ENCODE data around the gene SCART1.
"Not testable (repeated sequence)": the region's sequence is repeated elsewhere in the genome, so short reads cannot be mapped to it uniquely, and the experiment has no call there.

The SCART1 gene

DNA sequence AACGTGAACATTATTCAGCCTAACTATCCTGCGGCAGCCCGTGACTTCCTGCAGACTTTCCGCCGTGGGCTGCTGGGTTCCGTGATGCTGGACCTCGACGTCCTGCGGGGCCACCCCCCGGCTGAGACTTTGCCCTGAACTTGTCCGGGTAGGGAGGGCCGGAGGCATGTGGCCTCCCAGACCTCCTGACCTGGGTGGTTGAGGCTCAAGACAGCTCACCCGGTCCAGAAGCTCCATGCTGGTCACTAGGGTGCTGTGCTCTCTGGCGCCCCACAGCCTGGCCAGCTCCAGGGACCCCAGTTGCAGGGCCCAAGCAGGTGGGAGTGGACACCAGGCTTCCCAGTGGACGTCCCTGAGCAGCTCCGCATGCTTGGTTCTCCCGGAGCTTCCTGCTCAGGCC, 33.7 kb upstream of the SCART1 start:
- H3K4me3 ChIP-seq, result no peak overlapping the region
- peaks cover 14% of the 10 kb centered on the region for H3K4me1 ChIP-seq
- H3K27ac ChIP-seq, result no peak overlapping the region
- H3K4me2 ChIP-seq, result no peak overlapping the region
- H3K9ac ChIP-seq, result no peak overlapping the region
- TF ChIP-seq Cebpa-rat (IDR thresholded peaks at IDR 0.05), result no peak
- H4K20me1 ChIP-seq, result peaks cover 58% of the 10 kb centered on the region
- H3K9me3 ChIP-seq, result peaks cover 12% of the 10 kb centered on the region
- peaks cover 46% of the 10 kb centered on the region for H3K36me3 ChIP-seq
- peaks cover 34% of the 10 kb centered on the region for H3K27me3 ChIP-seq

DNA sequence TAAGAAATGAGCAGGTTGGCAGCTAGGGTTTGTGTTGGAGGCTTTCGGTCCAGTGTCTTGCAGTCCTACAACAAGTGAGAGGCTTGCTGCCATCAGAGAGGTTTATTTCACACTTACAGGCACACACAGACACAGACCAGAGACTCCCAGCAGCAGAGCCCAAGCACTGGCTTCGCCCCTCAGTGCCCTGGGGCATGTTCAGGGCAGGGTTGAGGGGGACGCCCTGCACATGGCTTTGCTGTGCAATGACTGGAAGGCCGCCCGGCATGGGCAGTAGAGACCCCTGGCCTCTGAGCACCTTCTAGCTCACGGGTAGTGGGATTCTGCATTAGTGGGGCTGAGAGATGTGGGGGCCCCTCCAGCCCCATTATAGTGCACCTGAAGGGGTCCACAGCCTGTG, 33.2 kb upstream of the SCART1 start:
- H3K4me3 ChIP-seq, result no peak overlapping the region
- H3K9ac ChIP-seq, result no peak overlapping the region
- no peak overlapping the region for H3K4me2 ChIP-seq
- H4K20me1 ChIP-seq, result peaks cover 58% of the 10 kb centered on the region
- H3K4me1 ChIP-seq, result peaks cover 14% of the 10 kb centered on the region
- peaks cover 38% of the 10 kb centered on the region for H3K27me3 ChIP-seq
- TF ChIP-seq Cebpa-rat (IDR thresholded peaks at IDR 0.05), result no peak
- peaks cover 40% of the 10 kb centered on the region for H3K36me3 ChIP-seq
- no peak overlapping the region for H3K27ac ChIP-seq
- peaks cover 6% of the 10 kb centered on the region for H3K9me3 ChIP-seq

DNA sequence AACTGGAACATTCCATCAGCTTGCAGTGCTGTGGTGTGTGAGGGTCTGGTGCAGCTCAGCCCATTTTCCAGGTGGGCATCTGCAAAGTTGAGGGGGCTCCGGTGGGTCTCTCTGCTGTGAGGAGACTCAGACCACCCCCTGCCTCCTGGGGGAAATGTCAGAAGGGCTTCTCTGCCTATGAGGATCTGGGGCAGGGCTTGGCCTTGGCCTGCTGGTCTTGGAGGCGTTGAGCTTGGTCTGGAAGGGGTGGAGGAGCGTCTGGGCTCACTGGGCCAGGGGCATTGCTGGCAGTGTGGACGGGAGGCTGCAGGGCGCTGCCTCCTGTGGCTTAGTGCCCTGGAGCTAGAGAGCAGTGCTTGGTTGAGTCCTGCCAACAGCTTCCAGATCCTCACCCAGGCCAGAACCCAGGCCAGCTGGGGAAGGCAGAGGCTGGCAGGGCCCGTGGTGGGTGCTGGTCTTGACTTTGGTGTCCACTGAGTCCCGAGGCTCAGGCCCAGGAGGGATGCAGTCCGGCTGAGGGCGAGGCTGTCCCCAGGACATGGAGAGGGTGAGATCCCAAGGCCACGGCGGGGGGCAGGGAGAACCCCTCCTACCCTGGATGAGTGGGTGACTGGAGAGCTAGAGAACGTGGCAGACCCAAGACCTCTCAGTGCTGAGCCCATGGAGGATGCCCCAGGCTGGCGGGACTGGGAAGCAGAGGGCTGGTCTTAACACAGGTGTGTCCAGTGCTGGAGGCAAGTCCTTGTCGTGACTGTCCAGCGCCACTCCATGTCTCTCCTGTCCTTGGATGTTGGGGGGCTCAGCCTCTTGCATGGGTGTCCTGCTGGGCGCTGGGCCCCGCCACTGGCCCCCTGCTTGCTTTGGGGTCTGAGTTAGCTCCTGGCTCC, 32.2 kb upstream of the SCART1 start:
- H3K27ac ChIP-seq, result no peak overlapping the region
- peaks cover 58% of the 10 kb centered on the region for H4K20me1 ChIP-seq
- H3K4me1 ChIP-seq, result peaks cover 14% of the 10 kb centered on the region
- H3K9me3 ChIP-seq, result no peaks in the 10 kb centered on the region
- TF ChIP-seq Cebpa-rat (IDR thresholded peaks at IDR 0.05), result no peak
- H3K9ac ChIP-seq, result no peak overlapping the region
- no peak overlapping the region for H3K4me2 ChIP-seq
- peaks cover 38% of the 10 kb centered on the region for H3K27me3 ChIP-seq
- no peak overlapping the region for H3K4me3 ChIP-seq
- H3K36me3 ChIP-seq, result peaks cover 34% of the 10 kb centered on the region

DNA sequence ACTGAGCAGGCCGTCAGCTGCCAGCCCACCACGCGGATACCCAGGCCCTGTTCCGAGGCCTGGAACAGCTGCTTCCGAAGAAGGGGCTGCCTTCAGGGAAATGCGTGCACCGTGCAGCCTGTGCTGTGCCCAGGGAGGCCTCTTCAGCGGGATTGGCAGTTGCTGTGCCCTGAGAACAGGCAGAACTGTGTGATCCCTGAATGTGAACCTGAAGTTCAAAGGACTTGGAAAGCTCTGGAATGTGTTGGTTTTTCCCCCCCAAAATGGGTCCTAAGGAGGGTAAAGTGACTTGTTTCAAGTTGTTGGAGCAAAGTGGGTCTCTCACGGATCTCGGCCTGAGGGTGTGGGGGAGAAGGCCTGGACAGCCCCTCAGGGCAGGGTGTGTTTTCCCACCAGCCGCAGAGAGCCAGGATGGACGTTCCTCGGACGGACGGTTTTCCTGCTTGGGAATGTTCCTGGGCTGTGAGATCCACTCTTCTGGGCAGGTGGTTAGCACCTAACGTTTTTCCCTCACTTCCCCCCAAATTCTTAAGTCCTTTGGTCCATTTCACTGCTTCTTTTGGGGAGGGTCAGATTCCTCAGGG, 31.4 kb upstream of the SCART1 start:
- Histone ChIP-seq H3K27me3 (peaks cover 38% of the 10 kb centered on the region), H3K9ac (0 out of 2 replicates have a peak overlapping the region, but pooled peaks have one; percentile 17), H3K36me3 (peaks cover 34% of the 10 kb centered on the region), H3K27ac (no peak overlapping the region), H4K20me1 (peaks cover 58% of the 10 kb centered on the region), H3K4me2 (peak overlapping the region; percentile 84), H3K4me3 (peak overlapping the region; percentile 60; the same call in 1 of the 2 replicates), H3K4me1 (peaks cover 14% of the 10 kb centered on the region), H3K9me3 (no peaks in the 10 kb centered on the region)
- no peak for TF ChIP-seq Cebpa-rat (IDR thresholded peaks at IDR 0.05)

DNA sequence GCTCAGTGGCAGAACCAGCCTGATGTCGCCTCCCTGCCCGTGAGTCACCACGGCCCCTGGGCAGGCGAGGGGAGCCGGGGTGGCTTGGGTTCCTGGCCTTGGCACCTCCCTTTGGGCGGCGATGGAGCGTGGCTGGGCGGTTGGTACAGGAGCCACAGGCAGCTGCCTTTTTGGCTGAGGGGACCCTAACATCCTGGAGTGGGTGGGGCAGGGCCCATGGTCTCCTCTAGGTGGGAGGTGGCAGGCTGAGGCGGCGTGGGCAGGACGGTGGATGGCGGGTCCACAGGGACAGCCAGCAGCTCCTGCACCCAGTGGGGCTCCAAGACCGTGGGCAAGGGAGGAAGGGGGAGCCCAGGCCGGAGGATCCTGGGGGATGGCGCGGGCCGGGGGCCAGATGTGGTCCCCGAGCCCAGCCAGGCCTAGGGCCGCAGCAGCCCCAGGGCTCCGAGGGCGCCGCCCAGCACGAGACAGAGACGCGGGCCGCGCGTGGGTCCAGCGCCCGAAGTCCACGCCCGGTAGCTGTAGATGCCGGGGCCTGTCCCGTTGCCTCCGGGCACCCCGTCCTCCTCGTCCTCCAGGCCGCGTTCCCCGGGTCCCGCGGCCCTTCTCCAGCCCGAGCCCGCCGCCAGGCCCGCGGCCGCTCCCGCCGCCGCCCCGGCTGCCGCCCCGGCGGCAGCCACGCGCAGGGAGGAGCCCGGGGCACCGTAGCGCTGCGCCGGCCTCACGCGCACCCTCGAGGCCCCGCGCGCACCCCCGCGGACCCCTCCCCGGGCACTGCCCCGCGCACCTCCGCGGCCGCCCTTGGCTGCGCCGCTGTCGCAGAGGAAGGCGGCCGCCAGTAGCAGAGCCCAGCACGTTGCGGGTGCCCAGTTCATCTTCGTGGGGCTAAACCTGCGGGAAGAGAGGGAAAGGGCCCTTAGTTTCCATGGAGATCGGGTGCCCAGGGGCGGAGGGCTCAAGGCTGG, 30.7 kb upstream of the SCART1 start:
- no peak for TF ChIP-seq Cebpa-rat (IDR thresholded peaks at IDR 0.05)
- peaks cover 56% of the 10 kb centered on the region for H4K20me1 ChIP-seq

DNA sequence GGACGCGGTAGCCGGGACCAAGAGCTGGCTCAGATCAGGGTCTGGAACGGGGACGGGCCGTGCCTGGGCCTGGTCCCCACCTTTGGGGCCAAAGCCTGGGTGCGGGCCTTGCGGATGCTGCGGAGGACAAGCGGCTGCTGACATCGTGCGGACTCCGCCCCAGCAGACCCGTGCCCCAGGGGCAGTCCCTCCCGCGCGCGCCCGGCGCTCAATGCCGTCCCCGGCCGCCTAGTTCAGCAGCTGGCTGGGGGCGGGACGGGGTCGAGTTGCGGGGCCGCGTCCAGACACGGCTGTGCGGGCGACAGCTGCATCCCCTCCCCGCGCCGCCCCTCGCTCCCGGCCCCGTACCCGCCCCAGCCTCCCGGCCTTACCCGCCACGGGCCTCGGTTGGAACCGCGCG, 29.6 kb upstream of the SCART1 start:
- not testable (repeated sequence) for H3K4me3 ChIP-seq, H3K4me2 ChIP-seq, H3K9me3 ChIP-seq, H3K9ac ChIP-seq, H3K27ac ChIP-seq
- Histone ChIP-seq H3K4me1 (peaks cover 14% of the 10 kb centered on the region), H3K36me3 (peaks cover 21% of the 10 kb centered on the region), H4K20me1 (peaks cover 46% of the 10 kb centered on the region), H3K27me3 (peaks cover 38% of the 10 kb centered on the region)

More for the DNA sequence above, 30.7 kb upstream of the SCART1 start:
- peak overlapping the region; percentile 60 for H3K4me3 ChIP-seq
- H3K9me3 ChIP-seq, result no peaks in the 10 kb centered on the region
- peak overlapping the region; percentile 17; the same call in 1 of the 2 replicates for H3K9ac ChIP-seq
- H3K4me1 ChIP-seq, result peaks cover 14% of the 10 kb centered on the region
- H3K4me2 ChIP-seq, result peak overlapping the region; percentile 84
- peaks cover 31% of the 10 kb centered on the region for H3K36me3 ChIP-seq
- H3K27ac ChIP-seq, result no peak overlapping the region
- H3K27me3 ChIP-seq, result peaks cover 38% of the 10 kb centered on the region

DNA sequence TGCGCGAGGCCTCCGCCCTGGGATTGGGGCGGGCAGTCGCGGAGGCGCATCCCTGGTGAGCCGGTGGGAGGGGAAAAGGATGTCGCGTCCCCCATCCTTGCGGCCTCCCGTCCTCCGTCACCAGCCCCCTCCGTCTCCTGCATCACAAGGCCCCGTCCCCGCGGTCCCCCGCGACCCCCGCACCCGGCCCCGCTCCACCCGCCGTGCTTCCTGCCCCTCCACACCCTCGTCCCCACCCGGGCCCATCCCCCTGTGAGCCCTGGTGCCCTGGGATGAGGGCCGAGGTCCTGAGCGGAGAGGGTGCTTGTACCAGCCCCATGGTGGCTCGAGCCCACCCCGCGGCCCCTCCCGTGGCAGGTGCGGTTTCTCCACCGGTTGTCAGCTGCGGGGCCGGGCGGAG, 29.1 kb upstream of the SCART1 start, which contains the start of gene SPRN:
Gene SPRN, minus strand, starts transcription at position 25 of the 400 bp plus-strand sequence. CDS start 944 bp downstream, outside the sequence.
- peaks cover 14% of the 10 kb centered on the region for H3K4me1 ChIP-seq
- H3K4me2 ChIP-seq, result peak within 1 kb of the TSS; percentile 84
- H3K27me3 ChIP-seq, result peaks cover 38% of the 10 kb centered on the region
- H4K20me1 ChIP-seq, result peaks cover 41% of the 10 kb centered on the region
- not testable (repeated sequence) for H3K9ac ChIP-seq, H3K27ac ChIP-seq, H3K9me3 ChIP-seq
- H3K36me3 ChIP-seq, result peaks cover 16% of the 10 kb centered on the region
- peak within 1 kb of the TSS; percentile 60 for H3K4me3 ChIP-seq

DNA sequence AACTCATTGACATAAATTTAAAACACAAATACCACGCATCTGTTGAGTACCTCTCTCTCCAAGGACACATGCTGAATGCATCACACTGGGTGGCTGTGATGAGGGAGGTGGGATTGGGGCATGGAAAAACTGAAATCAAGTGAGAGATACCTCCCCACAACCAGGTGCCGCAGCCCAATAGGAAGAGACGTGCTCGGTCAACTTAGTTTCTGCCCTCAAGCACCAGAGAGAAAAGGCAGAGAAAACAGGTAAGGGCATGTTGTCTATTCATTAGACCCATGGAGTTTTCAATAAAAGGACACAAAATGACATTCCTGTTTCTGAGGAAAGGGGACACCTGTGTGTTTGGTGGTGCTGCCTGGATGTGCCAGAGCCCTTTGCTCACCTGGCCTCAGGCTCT, 24.2 kb upstream of the SCART1 start:
- H3K27me3 ChIP-seq, H3K9me3 ChIP-seq, H3K4me2 ChIP-seq, H3K4me1 ChIP-seq, H3K4me3 ChIP-seq, H3K27ac ChIP-seq, H4K20me1 ChIP-seq, H3K36me3 ChIP-seq, H3K9ac ChIP-seq: not testable (repeated sequence)

DNA sequence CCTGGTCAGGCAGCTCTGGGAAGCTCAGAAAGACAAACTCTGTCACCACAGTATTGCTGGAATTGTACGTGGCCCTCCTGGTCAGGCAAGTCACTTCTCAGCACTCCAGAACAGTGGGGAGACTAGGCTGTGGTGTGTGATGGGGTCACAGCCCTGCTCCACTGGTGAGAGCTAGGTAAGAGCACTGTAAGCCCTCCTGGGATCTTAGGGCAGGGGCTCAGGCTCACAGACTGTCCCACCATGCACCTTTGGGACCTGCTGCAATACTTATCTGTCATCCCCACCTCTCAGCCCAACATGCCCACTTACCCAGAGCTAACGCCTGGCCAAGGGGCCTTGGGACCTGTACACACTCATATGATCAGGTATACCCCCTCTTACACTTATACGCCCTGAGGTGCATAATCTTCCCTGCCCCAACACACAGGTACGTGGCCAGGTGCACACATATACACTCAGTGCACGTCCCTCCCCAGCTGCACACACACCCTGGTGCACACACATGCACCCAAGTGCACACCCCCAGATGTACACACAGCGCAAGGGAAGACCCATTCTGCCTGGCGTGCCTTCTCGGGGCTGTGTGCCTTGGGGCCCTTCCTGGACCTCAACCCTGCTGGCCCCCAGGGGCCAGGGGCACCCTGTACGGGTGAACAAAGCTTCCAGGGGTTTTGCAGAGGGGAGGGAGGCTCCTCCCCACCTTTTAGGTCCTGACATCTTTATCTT, 21.7 kb upstream of the SCART1 start:
- H3K9me3 ChIP-seq, H3K4me2 ChIP-seq, H4K20me1 ChIP-seq, H3K4me3 ChIP-seq, H3K9ac ChIP-seq, H3K4me1 ChIP-seq, H3K36me3 ChIP-seq, H3K27ac ChIP-seq, H3K27me3 ChIP-seq: not testable (repeated sequence)

DNA sequence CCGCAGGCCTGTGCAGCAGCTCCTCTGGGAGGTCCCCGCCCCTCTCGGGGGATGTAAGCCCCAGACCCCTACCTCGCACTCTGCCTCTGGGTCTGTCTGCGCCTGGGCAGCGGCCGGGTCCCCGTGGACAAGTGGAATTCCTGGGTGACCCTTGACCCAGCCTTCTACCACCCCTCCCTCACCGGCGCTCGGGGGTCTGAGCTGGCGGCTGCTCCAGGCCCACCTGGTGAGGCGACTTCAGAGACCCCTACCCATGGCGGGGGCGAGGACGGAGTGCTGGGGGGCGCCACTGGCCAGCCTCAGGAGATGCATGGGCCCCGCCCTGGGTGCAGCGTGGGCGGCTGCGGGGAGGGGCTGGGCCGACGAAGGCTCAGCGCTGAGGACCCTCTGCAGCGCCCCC, 21.0 kb upstream of the SCART1 start:
- H4K20me1 ChIP-seq, H3K4me1 ChIP-seq, H3K9me3 ChIP-seq, H3K36me3 ChIP-seq, H3K27ac ChIP-seq, H3K9ac ChIP-seq, H3K4me3 ChIP-seq, H3K4me2 ChIP-seq, H3K27me3 ChIP-seq: not testable (repeated sequence)

Measured in BLaER1 (cell line).